Fibroblast of the aortic adventitia (primary cell): ENCODE measurements around the gene EHBP1L1. TPM values are rescaled to one million over a fixed set of nuclear protein-coding genes. Genes with fewer than 3 reads are reported as not detected.
"Not testable (repeated sequence)": the region's sequence is repeated elsewhere in the genome, so short reads cannot be mapped to it uniquely, and the experiment has no call there.

Experiments
- DNase-seq: peaks from one replicate; pipeline ENCODE4 v3.0.0-alpha.2; 2010; ENCODE audit warnings: low read depth
- H3K4me3 ChIP-seq: 2 replicates; pipeline ENCODE4 v1.5.1; 2011; ENCODE audit warnings: low read depth, mild to moderate bottlenecking, control low read depth, low read length, moderate library complexity
- small RNA-seq: library from RNA; depleted of rRNA; stranded (forward); fragments of <200 nt; gene quantifications from one replicate; pipeline ENCODE3, GENCODE V24; 2012
- total RNA-seq: library from RNA; depleted of rRNA; stranded (reverse); fragments of >200 nt; gene quantifications from 2 replicates; pipeline ENCODE4 v1.2.3, GENCODE V29; 2012; ENCODE audit warnings: low replicate concordance
- TF ChIP-seq, protein P1 (sequence below): IDR thresholded peaks from 2 replicates; pipeline ENCODE4 v1.5.1; 2011; ENCODE audit warnings: mild to moderate bottlenecking, low read length, control low read depth, inconsistent platforms; ENCODE audit not compliant: insufficient read depth

EHBP1L1 gene
- total RNA-seq, 1 donor = 52.2 TPM

GRCh38 chr11:65637032-65637557 lies 61.2 kb downstream of the EHBP1L1 start:
- no peak for DNase-seq
- no peak overlapping the region for H3K4me3 ChIP-seq
- TF ChIP-seq, protein P1, sequence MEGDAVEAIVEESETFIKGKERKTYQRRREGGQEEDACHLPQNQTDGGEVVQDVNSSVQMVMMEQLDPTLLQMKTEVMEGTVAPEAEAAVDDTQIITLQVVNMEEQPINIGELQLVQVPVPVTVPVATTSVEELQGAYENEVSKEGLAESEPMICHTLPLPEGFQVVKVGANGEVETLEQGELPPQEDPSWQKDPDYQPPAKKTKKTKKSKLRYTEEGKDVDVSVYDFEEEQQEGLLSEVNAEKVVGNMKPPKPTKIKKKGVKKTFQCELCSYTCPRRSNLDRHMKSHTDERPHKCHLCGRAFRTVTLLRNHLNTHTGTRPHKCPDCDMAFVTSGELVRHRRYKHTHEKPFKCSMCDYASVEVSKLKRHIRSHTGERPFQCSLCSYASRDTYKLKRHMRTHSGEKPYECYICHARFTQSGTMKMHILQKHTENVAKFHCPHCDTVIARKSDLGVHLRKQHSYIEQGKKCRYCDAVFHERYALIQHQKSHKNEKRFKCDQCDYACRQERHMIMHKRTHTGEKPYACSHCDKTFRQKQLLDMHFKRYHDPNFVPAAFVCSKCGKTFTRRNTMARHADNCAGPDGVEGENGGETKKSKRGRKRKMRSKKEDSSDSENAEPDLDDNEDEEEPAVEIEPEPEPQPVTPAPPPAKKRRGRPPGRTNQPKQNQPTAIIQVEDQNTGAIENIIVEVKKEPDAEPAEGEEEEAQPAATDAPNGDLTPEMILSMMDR = no peak

GRCh38 chr11:65637794-65638419 lies 62.1 kb downstream of the EHBP1L1 start, which contains the start of gene SIPA1:
Gene SIPA1 (plus strand): TSS chr11:65638101. CDS start chr11:65640922, 2,821 bp downstream.
- peak; percentile 81 for DNase-seq
- TF ChIP-seq, protein P1 = peak; percentile 56
- H3K4me3 ChIP-seq = peak within 1 kb of the TSS; percentile 76

- not testable (repeated sequence) for DNase-seq
Observed at GRCh38 chr11:65639228-65639597, 63.4 kb downstream of the EHBP1L1 start.

DNA sequence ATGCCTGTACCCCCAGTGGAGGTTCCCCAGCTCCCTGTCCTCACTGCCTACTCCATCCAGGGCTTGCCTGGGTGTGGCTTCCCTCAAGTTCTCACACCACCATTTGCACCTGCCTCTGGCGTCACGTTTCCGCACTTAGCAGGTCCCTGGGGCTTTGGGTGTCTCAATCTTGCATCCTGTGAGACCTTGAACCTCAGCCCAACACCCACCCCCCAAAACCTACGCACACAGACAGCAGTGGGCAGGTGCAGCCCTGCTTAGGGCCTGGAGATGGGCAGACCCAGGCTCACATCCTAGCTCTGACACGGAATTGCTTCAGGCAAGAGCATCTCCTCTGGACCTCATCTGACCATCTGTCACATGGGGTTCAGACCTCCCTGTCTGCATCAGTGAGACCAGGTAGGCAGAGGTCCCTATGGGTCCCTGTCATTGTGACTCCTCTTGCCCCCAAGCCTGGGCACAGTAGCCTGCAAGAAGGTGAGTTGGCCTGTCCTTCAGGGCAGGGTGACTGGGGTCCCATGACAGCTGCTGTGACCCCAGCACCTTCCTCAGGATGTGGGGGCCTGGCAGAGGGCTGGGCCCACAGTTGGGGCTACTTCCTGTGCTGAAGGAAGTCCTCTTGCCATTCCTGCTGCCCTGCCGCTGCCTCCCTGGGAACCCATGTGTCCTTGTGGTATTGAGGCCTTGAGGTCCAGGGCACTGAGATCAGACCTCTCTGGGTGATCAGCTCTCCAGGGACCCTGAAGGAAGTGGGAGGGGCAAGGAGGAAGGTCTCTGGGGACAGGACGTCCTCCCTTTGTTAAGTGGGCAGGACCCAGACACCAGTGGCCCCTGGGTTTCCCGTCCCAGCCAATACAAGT lies 64.0 kb downstream of the EHBP1L1 start:
- DNase-seq = no peak
- TF ChIP-seq, protein P1 = no peak
- H3K4me3 ChIP-seq = no peak overlapping the region

More at GRCh38 chr11:65639228-65639597, 63.4 kb downstream of the EHBP1L1 start:
- H3K4me3 ChIP-seq = not testable (repeated sequence)

DNA sequence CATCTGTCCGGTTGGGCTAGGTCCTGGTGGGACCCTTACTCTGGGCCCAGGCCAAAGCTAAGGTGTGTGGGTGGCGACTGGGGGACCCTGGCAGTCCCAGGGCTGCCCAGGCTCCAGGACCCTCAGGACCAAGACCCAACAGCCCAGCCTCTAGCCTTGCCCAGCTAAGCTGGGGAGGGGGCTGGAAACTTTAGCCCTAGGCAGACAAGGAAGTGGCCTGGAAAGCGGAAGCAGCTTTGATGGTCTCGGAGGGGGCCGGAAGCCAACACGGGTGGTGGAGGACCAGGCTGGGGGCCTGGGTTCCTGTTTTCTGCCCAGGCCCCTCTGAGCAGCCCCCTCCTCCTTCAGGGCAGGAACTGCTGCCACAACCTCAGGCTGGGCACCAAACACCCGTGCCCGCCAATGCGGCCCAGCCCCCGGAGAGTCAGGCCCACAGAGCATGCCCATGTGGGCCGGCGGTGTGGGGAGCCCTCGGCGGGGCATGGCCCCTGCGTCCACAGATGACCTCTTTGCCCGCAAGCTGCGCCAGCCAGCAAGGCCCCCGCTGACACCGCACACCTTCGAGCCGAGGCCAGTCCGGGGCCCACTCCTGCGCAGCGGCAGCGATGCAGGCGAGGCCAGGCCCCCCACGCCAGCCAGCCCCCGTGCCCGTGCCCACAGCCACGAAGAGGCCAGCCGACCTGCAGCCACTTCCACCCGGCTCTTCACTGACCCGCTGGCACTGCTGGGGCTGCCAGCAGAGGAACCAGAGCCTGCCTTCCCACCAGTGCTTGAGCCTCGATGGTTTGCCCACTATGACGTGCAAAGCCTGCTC lies 64.8 kb downstream of the EHBP1L1 start:
- no peak for DNase-seq
- H3K4me3 ChIP-seq = no peak overlapping the region
- TF ChIP-seq, protein P1 = no peak

DNA sequence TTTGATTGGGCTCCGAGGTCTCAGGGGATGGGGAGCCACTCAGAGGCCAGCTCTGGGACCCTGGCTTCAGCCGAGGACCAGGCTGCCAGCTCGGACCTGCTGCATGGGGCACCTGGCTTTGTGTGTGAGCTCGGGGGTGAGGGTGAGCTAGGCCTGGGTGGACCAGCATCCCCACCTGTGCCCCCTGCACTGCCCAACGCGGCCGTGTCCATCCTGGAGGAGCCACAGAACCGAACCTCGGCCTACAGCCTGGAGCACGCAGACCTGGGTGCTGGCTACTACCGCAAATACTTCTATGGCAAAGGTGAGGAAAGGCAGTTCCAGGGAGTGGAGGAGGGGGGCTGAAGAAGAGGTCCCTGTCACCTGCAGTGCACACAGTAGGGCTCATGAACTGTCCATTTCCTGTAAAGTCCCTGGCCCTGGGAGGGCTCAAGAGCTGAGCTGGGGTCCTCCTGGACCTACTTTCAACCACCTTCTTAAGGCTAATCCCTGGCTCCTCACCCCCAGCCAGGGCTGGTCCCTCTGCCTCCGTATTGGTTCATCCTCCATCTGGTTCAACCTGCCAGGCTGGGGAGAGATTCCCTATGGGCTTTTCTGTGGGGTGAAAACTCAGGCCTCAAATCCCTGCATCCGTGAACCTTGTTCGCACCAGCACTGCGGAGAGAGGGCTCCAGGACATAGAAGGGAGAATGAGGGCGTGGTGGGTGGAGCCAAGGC lies 65.6 kb downstream of the EHBP1L1 start:
- H3K4me3 ChIP-seq = no peak overlapping the region
- TF ChIP-seq, protein P1 = no peak
- no peak for DNase-seq

Small RNA genes within 50 kb of the gene (small RNA-seq; reads per million reads assigned to genes)
- gene AP001362.1 (not detected), gene MIR4690 (not detected)

Other genes starting within 250 kb of the EHBP1L1 start
- gene DPF2, start 242.2 kb upstream of the EHBP1L1 start, total RNA-seq = 46.4 and 75.9 TPM in 2 replicates
- 0.27 TPM in 1 of 2 replicates, not detected in the other for gene TIGD3, start 221.3 kb upstream of the EHBP1L1 start, total RNA-seq
- 0.41 and 5.8 TPM in 2 replicates for gene SLC25A45, start 193.4 kb upstream of the EHBP1L1 start, total RNA-seq
- 42.7 and 172 TPM in 2 replicates for gene FRMD8, start 189.4 kb upstream of the EHBP1L1 start, total RNA-seq
- gene NEAT1, start 153.3 kb upstream of the EHBP1L1 start, total RNA-seq = 527 and 883 TPM in 2 replicates
- 10,787 and 27,374 TPM in 2 replicates for gene MALAT1, start 77.0 kb upstream of the EHBP1L1 start, total RNA-seq
- 32.1 and 76.8 TPM in 2 replicates for gene SCYL1, start 51.0 kb upstream of the EHBP1L1 start, total RNA-seq
- gene LTBP3, start 17.7 kb upstream of the EHBP1L1 start, total RNA-seq = 47.3 and 147 TPM in 2 replicates
- gene ZNRD2, start 5.6 kb upstream of the EHBP1L1 start, total RNA-seq = 27.2 and 48.0 TPM in 2 replicates
- 5.6 and 21.6 TPM in 2 replicates for gene FAM89B, start 3.5 kb upstream of the EHBP1L1 start, total RNA-seq
- gene KCNK7, start 19.7 kb downstream of the EHBP1L1 start, total RNA-seq = 0.09 and 0.65 TPM in 2 replicates
- gene MAP3K11, start 38.2 kb downstream of the EHBP1L1 start, total RNA-seq = 22.4 and 30.4 TPM in 2 replicates
- gene PCNX3, start 39.7 kb downstream of the EHBP1L1 start, total RNA-seq = 21.8 and 31.5 TPM in 2 replicates
- 7.5 and 21.7 TPM in 2 replicates for gene SIPA1, start 62.0 kb downstream of the EHBP1L1 start, total RNA-seq
- 10.2 and 39.5 TPM in 2 replicates for gene RELA, start 86.9 kb downstream of the EHBP1L1 start, total RNA-seq
- gene KAT5, start 136.2 kb downstream of the EHBP1L1 start, total RNA-seq = 35.9 and 59.1 TPM in 2 replicates
- 44.6 and 49.6 TPM in 2 replicates for gene RNASEH2C, start 144.7 kb downstream of the EHBP1L1 start, total RNA-seq
- gene AP5B1, start 204.9 kb downstream of the EHBP1L1 start, total RNA-seq = 11.5 and 14.4 TPM in 2 replicates
- not detected in 2 replicates for gene OVOL1, start 211.0 kb downstream of the EHBP1L1 start, total RNA-seq